Activated CD4-positive, alpha-beta T cell treated with anti-CD3 and anti-CD28 coated beads, Interleukin-2, amount 10 ng/mL, durations not matched to agents 24 days and 14 days (primary cell): ENCODE measurements around the gene KLF13. TPM values are rescaled to one million over a fixed set of nuclear protein-coding genes. Genes with fewer than 3 reads are reported as not detected.

Experiments
- DNase-seq: peaks from one replicate; pipeline ENCODE4 v3.0.0; 2022
- H3K27ac Mint-ChIP-seq: one replicate; pipeline ENCODE4 v1.8.0; 2022; ENCODE audit warnings: mild to moderate bottlenecking, mixed read lengths
- H3K27me3 Mint-ChIP-seq: one replicate; pipeline ENCODE4 v1.8.0; 2022; ENCODE audit warnings: mixed read lengths
- H3K36me3 Mint-ChIP-seq: one replicate; pipeline ENCODE4 v1.8.0; 2022; ENCODE audit warnings: low read depth, mild to moderate bottlenecking, mixed read lengths
- H3K4me1 Mint-ChIP-seq: one replicate; pipeline ENCODE4 v1.8.0; 2021; ENCODE audit warnings: mixed read lengths
- H3K4me3 Mint-ChIP-seq: one replicate; pipeline ENCODE4 v1.8.0; 2022; ENCODE audit warnings: mild to moderate bottlenecking, moderate library complexity, mixed read lengths
- H3K9me3 Mint-ChIP-seq: one replicate; pipeline ENCODE4 v1.8.0; 2021; ENCODE audit warnings: mixed read lengths
- intact Hi-C: fragments of 100-400 bp; cut with micrococcal nuclease; formaldehyde crosslinking; loops from one replicate; pipeline ENCODE4 v1.15.1; 2023
- total RNA-seq: library from RNA; stranded (reverse); gene quantifications from 2 replicates; pipeline ENCODE4 v1.2.3, GENCODE V29; 2022

The KLF13 gene
- total RNA-seq, 1 donor from 2014 or later = 135 TPM

GRCh38 chr15:31377030-31377429 is 50.4 kb downstream of the KLF13 start:
- H3K36me3 Mint-ChIP-seq = peaks cover 70% of the 10 kb centered on the region
- DNase-seq = no peak
- H3K27me3 Mint-ChIP-seq = no peaks in the 10 kb centered on the region
- intact Hi-C loops = no loop called here
- H3K27ac Mint-ChIP-seq = no peak overlapping the region
- no peaks in the 10 kb centered on the region for H3K9me3 Mint-ChIP-seq
- peaks cover 27% of the 10 kb centered on the region for H3K4me1 Mint-ChIP-seq
- no peak overlapping the region for H3K4me3 Mint-ChIP-seq

GRCh38 chr15:31378363-31378903 is 51.8 kb downstream of the KLF13 start:
- Mint-ChIP-seq H3K9me3 (no peaks in the 10 kb centered on the region), H3K36me3 (peaks cover 63% of the 10 kb centered on the region), H3K27ac (peak overlapping the region; percentile 61), H3K4me3 (no peak overlapping the region), H3K27me3 (no peaks in the 10 kb centered on the region), H3K4me1 (peaks cover 26% of the 10 kb centered on the region)
- no peak for DNase-seq
- intact Hi-C loops = no loop called here

GRCh38 chr15:31379042-31379441 is 52.4 kb downstream of the KLF13 start:
- H3K36me3 Mint-ChIP-seq = peaks cover 59% of the 10 kb centered on the region
- no peaks in the 10 kb centered on the region for H3K9me3 Mint-ChIP-seq
- peak overlapping the region; percentile 61 for H3K27ac Mint-ChIP-seq
- H3K4me1 Mint-ChIP-seq = peaks cover 25% of the 10 kb centered on the region
- H3K27me3 Mint-ChIP-seq = no peaks in the 10 kb centered on the region
- H3K4me3 Mint-ChIP-seq = no peak overlapping the region
- DNase-seq = no peak
- intact Hi-C loops = no loop called here

GRCh38 chr15:31379577-31379976 is 52.9 kb downstream of the KLF13 start:
- intact Hi-C loops = no loop called here
- peaks cover 23% of the 10 kb centered on the region for H3K4me1 Mint-ChIP-seq
- H3K4me3 Mint-ChIP-seq = no peak overlapping the region
- H3K9me3 Mint-ChIP-seq = no peaks in the 10 kb centered on the region
- H3K27me3 Mint-ChIP-seq = no peaks in the 10 kb centered on the region
- DNase-seq = no peak
- peaks cover 55% of the 10 kb centered on the region for H3K36me3 Mint-ChIP-seq
- peak overlapping the region; percentile 11 for H3K27ac Mint-ChIP-seq

DNA sequence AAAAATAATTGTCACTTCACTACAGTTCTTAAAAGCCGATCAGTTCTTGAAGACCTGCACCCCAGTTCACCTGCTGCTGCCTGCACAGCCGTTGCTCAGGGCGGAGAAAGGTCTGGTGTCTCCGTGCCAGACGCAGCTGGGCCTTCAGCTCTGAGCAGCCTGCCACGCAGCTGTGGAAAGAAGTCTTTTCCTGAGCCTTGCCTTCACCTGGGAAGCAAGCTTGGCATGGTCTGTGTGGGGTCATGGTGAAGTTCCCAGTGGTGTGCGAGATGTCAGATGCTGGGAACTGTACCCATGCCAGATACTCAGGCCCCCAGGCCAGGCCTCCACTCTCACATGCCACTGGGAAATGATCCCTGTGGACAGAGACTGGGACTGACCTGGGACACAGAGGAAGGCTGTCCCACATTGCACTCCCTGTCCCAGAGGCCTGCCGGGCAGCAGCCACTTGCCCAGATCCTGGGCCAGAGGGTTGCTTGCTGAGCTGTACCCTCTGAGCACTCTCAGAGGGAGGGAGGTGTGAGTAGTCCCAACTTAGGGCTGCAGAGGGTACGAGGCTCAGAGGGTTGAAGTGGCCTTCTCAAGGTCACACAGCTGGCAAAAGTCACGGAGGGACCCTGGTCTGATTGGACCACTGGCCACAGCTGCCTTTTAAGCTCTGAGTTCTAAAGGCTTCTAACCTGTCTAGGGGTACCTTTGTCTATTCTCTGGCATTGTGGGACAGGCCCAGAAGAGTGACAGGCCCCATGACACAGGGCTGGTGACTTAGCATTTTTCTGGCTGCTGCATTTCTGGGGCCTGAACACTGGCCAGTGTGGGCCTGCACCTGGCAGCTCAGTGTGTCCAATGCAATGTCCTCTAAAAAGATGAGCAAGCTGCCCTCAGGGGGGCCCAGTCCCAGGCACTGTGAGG is 55.4 kb downstream of the KLF13 start:
- Mint-ChIP-seq H3K4me1 (peaks cover 32% of the 10 kb centered on the region), H3K27ac (peak overlapping the region; percentile 45), H3K27me3 (no peaks in the 10 kb centered on the region), H3K4me3 (no peak overlapping the region), H3K36me3 (peaks cover 41% of the 10 kb centered on the region), H3K9me3 (no peaks in the 10 kb centered on the region)
- DNase-seq = no peak
- intact Hi-C loops = no loop called here

DNA sequence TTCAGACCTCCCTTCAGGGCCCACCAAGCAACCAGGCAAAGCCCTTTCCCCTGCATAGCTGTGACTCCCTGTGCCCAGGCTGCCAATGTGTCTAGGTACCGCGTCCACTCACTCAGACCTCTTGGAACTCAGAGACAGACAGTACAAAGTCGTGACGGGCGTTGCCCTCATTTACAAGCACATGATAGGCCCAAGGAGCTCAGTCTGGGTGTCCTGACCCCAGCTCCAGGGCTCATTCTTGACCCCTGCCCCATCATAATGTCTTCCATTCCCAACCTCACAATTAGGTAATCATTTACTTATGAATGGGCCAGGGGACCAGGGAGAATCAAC is 56.0 kb downstream of the KLF13 start:
- Mint-ChIP-seq H3K36me3 (peaks cover 39% of the 10 kb centered on the region), H3K9me3 (no peaks in the 10 kb centered on the region), H3K4me3 (no peak overlapping the region), H3K27me3 (no peaks in the 10 kb centered on the region), H3K4me1 (peaks cover 36% of the 10 kb centered on the region), H3K27ac (no peak overlapping the region)
- intact Hi-C loops = no loop called here
- DNase-seq = no peak

GRCh38 chr15:31383139-31383538 is 56.5 kb downstream of the KLF13 start:
- Mint-ChIP-seq H3K27ac (no peak overlapping the region), H3K36me3 (peaks cover 40% of the 10 kb centered on the region), H3K4me1 (peaks cover 40% of the 10 kb centered on the region), H3K9me3 (no peaks in the 10 kb centered on the region), H3K27me3 (no peaks in the 10 kb centered on the region), H3K4me3 (no peak overlapping the region)
- intact Hi-C loops = no loop called here
- no peak for DNase-seq

- Mint-ChIP-seq H3K27me3 (no peaks in the 10 kb centered on the region), H3K4me1 (peaks cover 41% of the 10 kb centered on the region), H3K9me3 (no peaks in the 10 kb centered on the region), H3K4me3 (no peak overlapping the region), H3K27ac (no peak overlapping the region), H3K36me3 (peaks cover 27% of the 10 kb centered on the region)
- DNase-seq = no peak
- intact Hi-C loops = no loop called here
Measured at GRCh38 chr15:31384568-31384967, 57.9 kb downstream of the KLF13 start.

- Mint-ChIP-seq H3K9me3 (no peaks in the 10 kb centered on the region), H3K36me3 (peaks cover 23% of the 10 kb centered on the region), H3K4me1 (peaks cover 50% of the 10 kb centered on the region), H3K27me3 (no peaks in the 10 kb centered on the region), H3K4me3 (peak overlapping the region; percentile 24), H3K27ac (no peak overlapping the region)
- DNase-seq = no peak
- intact Hi-C loops = no loop called here
Measured at GRCh38 chr15:31385736-31386135, 59.1 kb downstream of the KLF13 start.

- peak; percentile 76 for DNase-seq
- Mint-ChIP-seq H3K27ac (peak overlapping the region; percentile 51), H3K9me3 (no peaks in the 10 kb centered on the region), H3K36me3 (peaks cover 15% of the 10 kb centered on the region), H3K4me1 (peaks cover 51% of the 10 kb centered on the region), H3K4me3 (no peak overlapping the region), H3K27me3 (no peaks in the 10 kb centered on the region)
- intact Hi-C loops = no loop called here
Measured at GRCh38 chr15:31387092-31387478, 60.5 kb downstream of the KLF13 start.

GRCh38 chr15:31387479-31388118 is 61.0 kb downstream of the KLF13 start:
- H3K4me1 Mint-ChIP-seq = peaks cover 51% of the 10 kb centered on the region
- peaks cover 15% of the 10 kb centered on the region for H3K36me3 Mint-ChIP-seq
- no peaks in the 10 kb centered on the region for H3K27me3 Mint-ChIP-seq
- no peaks in the 10 kb centered on the region for H3K9me3 Mint-ChIP-seq
- intact Hi-C loops = no loop called here
- DNase-seq = peak; percentile 80
- peak overlapping the region; percentile 68 for H3K27ac Mint-ChIP-seq
- peak overlapping the region; percentile 70 for H3K4me3 Mint-ChIP-seq

DNA sequence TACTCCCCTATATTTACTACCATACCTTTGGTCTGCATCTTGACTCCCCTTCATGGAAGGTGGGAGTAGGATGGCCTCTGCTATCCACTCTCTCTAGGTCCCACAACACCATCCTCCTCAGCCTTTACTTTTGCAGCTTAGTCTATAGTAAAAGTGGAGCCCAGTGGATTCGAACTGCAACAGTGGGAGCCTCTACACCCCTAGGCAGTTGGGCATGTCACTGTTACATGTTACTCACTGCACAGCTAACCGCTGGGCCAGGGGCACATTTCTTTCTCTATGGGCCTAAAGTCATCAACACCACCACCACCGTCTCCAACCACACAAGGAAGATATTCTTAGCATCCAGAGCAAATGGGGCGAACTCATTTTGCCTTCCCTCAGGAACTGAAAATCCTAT is 62.9 kb downstream of the KLF13 start:
- H3K36me3 Mint-ChIP-seq = peaks cover 13% of the 10 kb centered on the region
- intact Hi-C loops = no loop called here
- H3K9me3 Mint-ChIP-seq = no peaks in the 10 kb centered on the region
- H3K4me1 Mint-ChIP-seq = peaks cover 54% of the 10 kb centered on the region
- H3K27ac Mint-ChIP-seq = no peak overlapping the region
- no peaks in the 10 kb centered on the region for H3K27me3 Mint-ChIP-seq
- peak; percentile 56 for DNase-seq
- H3K4me3 Mint-ChIP-seq = peak overlapping the region; percentile 22

- intact Hi-C loops = no loop called here
- Mint-ChIP-seq H3K27me3 (no peaks in the 10 kb centered on the region), H3K9me3 (no peaks in the 10 kb centered on the region), H3K27ac (peak overlapping the region; percentile 12), H3K4me1 (peaks cover 52% of the 10 kb centered on the region), H3K4me3 (peak overlapping the region; percentile 7), H3K36me3 (peaks cover 13% of the 10 kb centered on the region)
- DNase-seq = peak; percentile 53
Measured at GRCh38 chr15:31390029-31390428, 63.4 kb downstream of the KLF13 start.

DNA sequence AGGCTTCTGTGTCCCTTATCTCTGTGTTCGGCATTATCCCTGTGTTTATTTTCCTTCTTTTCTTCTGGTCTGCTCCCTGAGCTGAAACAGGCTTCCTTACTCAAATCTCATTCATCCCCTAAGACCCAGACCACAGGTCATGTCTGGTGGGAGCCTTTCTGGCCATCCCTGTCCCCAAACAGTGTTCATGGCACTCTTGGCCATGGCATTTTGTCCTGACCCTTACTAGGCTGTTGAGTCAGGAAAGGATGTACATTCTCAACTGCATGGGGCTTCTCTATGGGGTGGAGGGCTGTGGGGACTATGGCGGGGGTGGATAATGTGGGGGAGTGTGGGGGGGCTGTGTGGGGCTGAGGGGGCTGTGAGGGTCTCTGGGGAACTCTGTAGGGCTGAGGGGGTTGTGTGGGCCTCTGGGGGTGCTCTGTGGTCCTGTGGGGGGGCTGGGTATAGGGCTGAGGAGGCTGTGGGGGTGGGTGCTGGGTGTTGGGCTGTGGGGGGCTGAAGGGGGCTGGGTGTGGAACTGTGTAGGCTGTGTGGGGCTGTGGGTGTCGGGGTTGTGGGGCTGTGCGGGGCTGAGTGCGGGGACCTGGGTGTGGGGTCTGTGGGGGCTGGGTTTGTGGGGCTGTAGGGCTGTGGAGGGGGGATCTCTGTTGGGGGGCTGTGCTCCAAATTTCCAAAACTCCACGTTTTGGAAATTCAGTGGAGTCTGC is 64.3 kb downstream of the KLF13 start:
- Mint-ChIP-seq H3K4me3 (peak overlapping the region; percentile 39), H3K27ac (no peak overlapping the region), H3K36me3 (peaks cover 11% of the 10 kb centered on the region), H3K4me1 (peaks cover 47% of the 10 kb centered on the region), H3K27me3 (no peaks in the 10 kb centered on the region), H3K9me3 (no peaks in the 10 kb centered on the region)
- intact Hi-C loops = no loop called here
- peak; percentile 50 for DNase-seq
